Kidney glomerular epithelial cell (primary cell): ENCODE results near the gene PSEN2.

ENCODE experiments used
- DNase-seq: peaks from one replicate; lab custom pipeline; 2025; lab: John Stamatoyannopoulos, UW

The PSEN2 gene

DNA sequence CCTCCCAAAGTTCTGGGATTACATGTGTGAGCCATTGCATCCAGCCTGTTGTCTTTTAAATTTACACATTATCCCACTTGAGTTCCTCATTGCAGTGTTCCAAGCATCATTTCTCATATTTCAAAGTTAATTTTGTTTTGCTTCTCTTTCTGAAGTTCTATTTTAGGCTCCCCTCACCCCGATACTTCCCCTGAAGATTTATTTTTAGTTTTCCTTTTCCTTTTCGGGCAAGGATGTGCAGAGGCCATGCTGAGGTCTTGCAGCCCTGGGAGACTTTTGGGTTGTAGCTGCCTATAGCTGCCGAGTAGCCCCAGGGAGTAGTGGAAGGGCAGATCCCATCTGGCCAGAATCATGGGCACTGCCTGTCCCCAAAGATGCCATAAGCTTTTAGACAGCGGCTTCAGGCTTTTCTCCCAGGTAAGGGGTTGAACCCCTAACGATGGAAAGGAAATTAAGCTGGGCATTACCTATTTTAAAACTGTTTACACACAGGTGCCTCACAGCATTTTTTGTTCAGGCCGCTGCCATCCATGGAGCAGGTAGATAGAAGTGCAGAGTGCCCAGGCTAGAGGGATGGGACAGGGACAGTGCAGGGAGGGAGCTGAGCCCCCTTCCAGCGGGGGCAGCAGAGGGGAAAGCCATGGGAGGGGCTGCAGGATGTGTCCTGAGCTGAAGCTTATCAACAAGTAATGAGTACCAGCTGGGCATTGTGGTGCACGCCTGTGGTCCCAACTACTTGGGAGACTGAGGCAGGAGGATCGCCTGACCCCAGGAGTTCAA is 15.9 kb downstream of the PSEN2 start:
- no peak for DNase-seq

DNA sequence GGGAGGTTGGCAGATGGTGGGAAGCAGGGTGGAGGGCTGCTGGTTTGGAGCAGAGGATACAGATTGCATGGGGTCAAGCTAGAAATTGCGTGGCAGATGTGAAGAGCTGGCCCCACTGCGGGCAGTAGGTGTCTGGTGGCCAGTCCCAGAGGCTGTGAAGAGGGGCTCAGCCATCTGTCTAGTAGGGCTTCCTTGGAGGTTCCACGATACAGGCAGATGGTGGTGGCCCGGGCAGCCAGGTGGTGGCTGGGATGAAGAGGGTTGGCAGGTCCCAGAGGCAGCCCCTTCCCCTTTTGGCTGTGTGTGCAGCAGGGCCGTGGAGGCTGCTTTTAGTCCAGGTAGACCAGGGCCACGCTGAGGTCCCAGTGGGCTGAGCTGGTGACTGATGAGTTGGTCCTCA is 16.6 kb downstream of the PSEN2 start:
- DNase-seq = no peak

DNA sequence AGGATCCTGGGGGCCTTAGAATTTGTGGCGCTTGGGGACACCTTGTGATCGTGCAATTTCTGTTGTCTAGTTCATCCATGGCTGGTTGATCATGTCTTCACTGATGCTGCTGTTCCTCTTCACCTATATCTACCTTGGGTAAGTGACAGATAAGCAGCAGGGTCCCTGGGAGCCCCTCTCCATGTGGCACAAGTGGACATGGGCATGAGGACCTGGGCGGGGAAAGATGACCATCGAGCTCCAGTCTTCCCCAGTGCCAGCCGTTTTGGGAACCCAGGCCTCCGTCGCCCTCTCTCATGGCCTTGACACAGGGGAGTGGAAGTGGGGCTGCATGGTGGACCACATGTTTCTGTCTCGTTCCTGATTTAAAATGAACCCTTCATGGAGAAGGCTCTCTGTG is 17.6 kb downstream of the PSEN2 start:
- no peak for DNase-seq

DNA sequence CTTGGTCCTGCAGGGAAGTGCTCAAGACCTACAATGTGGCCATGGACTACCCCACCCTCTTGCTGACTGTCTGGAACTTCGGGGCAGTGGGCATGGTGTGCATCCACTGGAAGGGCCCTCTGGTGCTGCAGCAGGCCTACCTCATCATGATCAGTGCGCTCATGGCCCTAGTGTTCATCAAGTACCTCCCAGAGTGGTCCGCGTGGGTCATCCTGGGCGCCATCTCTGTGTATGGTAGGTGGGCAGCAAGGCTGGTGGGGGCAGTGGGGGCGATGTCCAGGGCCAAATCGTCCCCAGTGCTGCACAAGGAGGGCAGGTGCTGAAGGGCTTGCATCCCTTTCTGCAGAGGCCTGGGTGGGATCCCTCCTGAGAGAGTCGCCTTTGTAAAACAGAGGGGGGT is 18.4 kb downstream of the PSEN2 start:
- no peak for DNase-seq

GRCh38 chr1:226889616-226890330 is 19.4 kb downstream of the PSEN2 start:
- DNase-seq = no peak

DNA sequence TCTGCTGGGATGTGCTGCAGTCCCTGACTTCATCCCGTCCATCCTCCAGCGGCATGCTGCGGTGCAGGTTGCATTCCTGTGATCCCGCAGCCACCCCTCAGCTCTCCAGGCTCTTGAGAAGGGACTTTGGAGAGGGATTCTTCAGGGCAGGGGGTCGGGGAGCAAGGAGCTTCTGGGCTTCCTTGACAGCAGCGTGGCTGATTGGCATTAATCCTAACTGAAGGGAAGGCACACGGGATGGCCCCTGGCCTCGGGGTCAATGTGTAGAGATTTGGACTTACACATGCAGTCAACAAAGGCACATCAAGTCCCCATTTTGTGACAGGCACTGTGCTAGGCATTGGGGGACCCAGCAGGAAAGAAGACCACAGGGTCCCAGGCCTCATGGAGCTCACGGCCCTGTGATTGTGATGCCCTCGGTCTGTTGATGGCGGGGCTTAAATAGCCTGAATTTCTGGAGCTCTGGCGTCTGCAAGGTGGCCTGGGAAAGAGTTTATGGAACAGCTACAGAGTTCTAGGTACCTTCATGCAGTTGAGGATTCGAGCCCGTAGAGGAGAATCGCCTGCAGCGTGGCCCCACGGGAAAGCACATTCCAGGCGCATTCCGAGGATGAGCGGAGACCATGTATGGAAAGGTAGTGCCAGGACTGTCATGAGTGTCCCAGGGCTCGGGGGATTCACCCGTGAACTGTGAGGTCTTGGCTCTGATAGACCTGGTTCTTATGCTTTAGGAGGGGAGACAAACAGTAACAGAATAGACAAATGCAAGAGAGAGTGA is 20.1 kb downstream of the PSEN2 start:
- DNase-seq = no peak

GRCh38 chr1:226891346-226891745 is 20.9 kb downstream of the PSEN2 start:
- DNase-seq = no peak

DNA sequence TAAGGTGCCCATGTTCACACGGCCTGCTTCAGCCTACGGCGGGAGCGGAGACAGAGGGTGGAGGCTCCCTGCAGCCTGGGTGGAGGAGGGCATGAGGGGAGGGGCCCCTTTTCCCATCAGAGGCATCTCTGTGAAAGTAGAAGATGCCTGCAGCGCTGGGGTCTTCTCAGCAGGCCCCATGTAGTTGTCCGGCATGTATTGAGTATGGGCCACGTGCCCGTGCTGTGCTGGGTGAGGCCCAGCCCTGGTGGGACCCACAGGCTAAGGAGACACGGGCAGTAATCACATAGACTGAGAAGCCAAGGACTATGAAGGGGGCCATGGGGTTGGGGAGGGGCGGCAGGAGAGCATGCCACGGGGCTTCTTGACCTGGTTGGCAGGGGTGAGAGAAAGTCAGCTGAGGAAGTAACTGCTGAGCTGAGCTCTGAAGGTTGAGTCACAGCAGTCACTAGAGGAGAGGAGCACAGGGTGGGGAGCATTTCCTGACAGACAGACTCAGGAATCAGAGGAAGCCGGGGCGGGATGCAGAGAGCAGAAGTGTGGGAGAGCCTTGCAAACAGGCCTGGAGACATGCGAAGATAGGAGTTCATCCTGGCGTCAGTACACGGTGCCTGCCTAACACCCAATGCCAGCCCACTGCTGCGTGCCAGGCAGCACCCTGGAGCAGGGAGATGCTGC is 21.6 kb downstream of the PSEN2 start:
- no peak for DNase-seq

GRCh38 chr1:226892524-226892875 is 22.1 kb downstream of the PSEN2 start:
- no peak for DNase-seq

- DNase-seq = no peak
Measured at GRCh38 chr1:226893936-226894335, 23.5 kb downstream of the PSEN2 start.

DNA sequence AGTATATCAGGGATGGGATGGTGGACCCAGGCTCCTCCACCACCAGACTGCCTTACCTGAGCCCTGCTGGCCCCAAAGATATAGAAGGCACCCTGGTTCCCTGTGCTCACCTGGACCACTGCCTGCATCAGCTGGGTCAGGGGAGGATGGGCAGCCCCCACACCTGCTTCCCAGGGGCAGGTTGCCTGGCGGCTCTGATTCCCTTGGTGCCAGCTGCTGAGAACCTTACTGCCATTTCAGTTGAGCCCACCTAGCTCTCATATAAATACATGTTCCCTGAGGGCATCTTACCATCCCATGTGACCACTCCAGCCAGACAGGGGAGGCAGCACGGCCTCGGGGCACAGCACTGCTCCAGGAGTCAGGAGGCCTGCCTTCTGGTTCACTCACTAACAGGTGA is 24.4 kb downstream of the PSEN2 start:
- DNase-seq = no peak

DNA sequence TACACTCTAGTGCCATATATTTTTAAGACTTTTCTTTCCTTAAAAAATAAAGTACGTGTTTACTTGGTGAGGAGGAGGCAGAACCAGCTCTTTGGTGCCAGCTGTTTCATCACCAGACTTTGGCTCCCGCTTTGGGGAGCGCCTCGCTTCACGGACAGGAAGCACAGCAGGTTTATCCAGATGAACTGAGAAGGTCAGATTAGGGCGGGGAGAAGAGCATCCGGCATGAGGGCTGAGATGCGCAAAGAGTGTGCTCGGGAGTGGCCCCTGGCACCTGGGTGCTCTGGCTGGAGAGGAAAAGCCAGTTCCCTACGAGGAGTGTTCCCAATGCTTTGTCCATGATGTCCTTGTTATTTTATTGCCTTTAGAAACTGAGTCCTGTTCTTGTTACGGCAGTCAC is 25.2 kb downstream of the PSEN2 start:
- DNase-seq = no peak

DNA sequence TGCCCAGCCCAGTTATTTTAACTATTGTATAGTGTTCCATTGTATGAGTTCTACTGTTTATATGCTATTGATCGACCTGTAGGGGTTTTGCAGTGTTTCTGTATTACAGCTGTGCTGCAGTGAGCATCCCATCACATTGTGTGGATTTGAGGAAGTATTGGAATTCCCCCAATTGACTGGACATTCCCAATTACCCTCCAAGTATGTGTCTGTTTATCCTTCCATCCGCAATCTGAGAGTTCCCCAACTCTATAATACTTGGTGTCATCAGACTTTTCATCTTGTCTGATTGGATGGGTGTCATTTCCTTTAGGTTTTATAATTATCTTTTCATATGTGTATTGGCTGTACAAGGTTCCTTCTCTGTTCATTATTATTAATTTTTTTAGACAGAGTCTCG is 27.8 kb downstream of the PSEN2 start:
- DNase-seq = no peak

DNA sequence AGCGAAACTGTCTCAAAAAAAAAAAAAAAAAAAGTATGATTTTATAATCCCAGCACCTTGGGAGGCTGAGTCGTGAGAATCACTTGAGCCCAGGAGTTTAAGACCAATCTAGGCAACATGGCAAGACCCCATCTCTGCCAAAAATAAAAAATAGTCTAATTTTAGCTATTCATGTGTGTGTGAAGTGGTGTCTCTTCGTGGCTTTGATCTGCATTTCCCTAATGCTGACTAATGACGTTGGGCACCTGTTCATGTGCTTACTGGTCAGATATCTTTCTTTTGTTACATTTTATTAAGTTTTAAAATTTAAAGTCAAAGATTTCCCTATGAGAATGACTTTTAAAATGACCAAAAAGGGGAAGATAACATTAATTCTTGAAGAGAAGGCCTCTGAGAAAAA is 31.0 kb downstream of the PSEN2 start:
- no peak for DNase-seq

DNA sequence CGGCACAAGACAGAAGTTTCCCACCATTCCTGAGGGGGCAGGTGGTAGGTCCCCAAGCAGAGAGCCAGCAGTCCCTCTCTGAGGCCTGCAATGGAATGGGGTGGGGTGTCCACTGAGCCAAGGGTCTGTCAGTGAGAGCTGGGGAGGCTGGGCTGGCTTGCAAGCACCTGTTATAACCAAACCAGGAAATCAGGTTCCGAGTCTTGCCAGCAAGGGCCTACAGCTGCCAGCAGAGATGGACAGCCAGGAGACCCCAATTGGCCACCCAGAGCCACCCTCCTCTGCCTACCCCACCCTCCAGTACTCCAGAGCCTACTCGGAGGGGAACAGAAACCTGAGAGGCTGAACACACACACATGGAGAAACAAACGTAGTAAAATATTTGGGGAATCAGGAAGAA is 32.2 kb downstream of the PSEN2 start:
- no peak for DNase-seq

DNA sequence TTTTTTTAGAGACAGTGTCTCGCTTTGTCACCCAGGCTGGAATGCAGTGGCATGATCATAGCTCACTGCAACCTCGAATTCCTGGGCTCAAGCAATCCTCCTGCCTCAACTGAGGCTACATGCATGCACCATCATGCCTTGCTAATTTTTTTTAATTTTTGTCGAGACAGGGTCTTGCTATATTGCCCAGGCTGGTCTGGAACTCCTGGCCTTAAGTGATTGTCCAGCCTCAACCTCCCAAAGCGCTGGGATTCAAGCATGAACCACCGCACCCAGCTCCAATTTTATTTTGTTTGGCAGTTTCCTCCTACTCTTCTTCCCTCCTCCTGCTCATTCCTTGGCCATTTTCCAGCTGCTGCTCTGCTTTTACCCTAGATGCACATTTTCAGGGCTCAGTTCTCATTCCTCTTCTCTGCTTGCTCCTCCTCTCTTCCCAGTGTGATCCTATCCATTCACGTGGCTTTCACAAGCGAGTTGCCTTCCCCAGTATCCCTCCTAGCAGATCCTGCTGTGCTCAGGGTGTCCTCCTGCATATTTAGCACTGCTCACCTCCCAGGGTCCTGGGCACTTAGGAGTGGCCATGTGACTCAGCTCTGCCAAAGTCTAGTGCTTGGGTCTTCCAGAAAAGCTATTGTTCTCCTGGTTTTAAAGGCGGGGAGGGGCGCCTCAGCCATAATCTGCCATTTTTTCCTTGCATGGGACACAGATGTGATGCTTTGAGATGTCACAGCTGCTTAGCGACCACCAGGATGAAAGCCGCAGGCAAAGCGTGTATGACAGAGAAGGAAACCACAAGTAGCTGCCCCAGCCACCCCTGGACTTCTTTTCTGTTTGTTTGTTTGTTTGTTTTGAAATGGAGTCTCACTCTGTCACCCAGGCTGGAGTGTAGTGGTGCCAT is 33.7 kb downstream of the PSEN2 start:
- DNase-seq = peak; percentile 27

DNA sequence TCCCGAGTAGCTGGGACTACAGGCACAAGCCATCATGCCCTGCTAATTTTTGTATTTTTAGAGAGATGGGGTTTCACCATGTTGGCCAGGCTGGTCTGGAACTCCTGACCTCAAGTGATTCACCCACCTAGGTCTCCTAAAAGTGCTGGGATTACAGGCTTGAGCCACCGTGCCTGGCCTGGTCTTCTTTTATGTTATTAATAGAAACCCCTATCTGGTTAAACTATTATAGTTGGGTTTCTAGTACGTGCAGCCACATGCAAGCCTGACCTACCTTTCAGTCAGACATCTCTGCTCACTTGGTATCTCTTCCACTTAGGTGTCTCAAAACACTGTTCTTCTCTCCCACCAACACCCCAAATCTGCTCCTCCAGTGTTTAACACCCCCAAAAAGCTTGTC is 34.4 kb downstream of the PSEN2 start:
- DNase-seq = no peak

DNA sequence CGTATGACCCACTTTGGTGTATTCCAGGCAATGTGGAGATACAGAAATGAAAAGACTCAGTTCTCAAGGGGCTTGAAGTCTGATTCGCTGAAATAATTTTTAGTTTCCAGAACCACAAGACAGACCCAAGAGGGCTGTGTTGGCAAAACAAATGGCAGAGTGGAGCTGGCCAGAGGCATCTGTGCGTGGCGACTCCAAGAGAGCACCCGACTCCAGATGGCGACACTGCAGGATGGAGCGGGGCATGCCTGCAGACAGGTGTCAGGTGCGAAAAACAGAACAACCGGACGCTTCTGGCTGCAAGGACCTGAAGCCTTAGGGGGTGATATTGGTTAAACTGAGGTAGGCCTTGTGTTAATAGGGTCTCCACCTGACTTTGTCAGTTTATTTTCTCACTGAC is 38.0 kb downstream of the PSEN2 start:
- DNase-seq = no peak

- DNase-seq = no peak
Measured at GRCh38 chr1:226908913-226909312, 38.5 kb downstream of the PSEN2 start.

DNA sequence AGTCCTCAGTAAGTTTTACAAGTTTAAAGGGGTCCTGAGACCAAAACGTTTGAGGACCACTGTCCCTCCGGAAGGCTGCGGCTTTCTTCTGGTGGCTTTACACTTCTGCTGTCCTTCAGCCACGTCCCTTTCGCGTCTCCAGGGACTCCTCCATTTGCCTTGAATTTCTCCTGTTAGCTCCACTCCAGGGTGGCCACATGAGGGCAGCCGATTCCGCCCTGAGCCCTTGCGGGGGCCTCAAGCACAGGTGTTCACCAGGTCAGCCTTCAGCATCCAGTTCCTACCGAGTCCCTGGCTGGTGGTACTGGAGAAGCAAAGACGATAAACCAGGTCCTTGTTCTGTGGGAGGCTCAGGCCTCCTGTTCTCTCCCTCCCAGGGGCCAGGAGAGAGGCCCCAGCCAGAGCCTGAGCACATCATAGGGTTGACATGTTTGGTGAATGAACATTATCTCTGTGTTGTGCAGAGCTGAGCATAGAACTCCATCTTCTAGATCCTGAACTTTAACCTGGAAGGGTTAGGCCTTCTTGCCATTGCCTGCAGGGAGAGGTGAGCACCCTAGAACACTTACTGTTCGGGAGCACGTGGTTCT is 42.3 kb downstream of the PSEN2 start:
- peak; percentile 3 for DNase-seq

DNA sequence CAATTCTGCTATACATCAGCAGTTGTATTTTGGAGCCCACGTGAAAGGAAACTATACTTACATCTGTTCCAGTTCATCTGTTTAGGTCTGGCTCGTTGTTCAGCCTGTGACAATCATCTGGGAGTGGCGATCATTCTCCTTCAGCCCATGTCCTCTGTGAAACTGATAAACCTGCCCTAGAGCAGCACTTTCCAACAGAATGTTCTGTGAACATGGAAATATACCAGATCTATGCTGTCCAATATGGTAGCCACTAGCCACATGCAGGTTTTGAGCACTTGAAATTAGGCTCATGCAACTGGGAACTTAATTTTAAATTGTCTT is 45.2 kb downstream of the PSEN2 start:
- DNase-seq = no peak
